Measurements from ENCODE around the gene DLGAP3.

DLGAP3 gene

DNA sequence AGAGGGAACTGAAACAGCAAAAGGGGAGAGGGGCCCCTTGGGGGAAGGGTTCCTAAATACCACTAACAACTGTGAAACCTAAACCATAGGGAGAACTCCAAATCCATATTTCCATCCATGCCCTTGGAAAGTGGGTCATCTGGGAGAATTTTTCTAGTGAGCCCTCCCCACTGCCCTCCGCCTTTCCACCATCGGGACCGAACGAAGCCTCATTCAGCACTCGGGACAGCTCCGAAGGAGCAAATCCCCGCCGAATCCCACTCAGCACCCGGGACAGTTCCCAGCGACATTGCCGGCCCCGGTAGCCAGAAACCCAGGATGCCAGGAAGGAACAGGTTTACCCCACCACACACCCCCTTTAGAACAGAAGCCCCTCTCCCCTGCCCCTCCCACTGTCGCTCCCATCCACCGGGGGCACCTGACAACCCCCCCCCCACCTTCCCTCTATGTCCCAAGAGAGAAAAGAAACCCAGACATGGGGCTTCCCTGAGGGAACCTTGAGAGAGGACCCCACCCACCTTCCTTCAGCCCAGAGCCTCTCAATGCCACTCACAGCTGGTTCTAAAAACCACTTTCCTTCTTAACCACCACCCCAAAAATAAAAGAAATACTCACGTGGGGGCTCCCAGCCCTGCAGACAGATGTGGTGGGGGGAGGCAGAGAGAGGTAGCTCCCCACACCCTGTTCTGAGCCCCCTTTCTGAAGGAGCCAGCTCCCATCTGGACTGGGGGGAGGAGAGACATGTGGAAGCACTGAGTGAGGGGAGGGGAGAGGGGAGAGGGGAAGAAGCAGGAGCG lies 4.5 kb downstream of the DLGAP3 start:
- H2BK12ac ChIP-seq (ENCODE audit: low read length) = no peak overlapping the region
- peak; percentile 82 for DNase-seq (ENCODE audit: low spot score)
- H2BK5ac ChIP-seq (ENCODE audit: low read length) = no peak overlapping the region
- no peaks in the 10 kb centered on the region for H3K79me1 ChIP-seq (ENCODE audit: low read depth, low read length)
- H2BK15ac ChIP-seq (ENCODE audit: low read length) = no peak overlapping the region
- H4K8ac ChIP-seq (ENCODE audit: low read depth, low read length) = no peak overlapping the region
- no peak overlapping the region for H3K9ac ChIP-seq (ENCODE audit: low read depth, low read length, poor library complexity)
- no peak overlapping the region for H3K4me3 ChIP-seq (ENCODE audit: low read length in 2 of 2)
- H2AK5ac ChIP-seq (ENCODE audit: low read depth, low read length) = no peak overlapping the region
- no peak overlapping the region for H3K4me2 ChIP-seq (ENCODE audit: insufficient read depth, low read length, poor library complexity, severe bottlenecking)
- H4K91ac ChIP-seq (ENCODE audit: low read depth, low read length, poor library complexity) = no peak overlapping the region
- H2AFZ ChIP-seq (ENCODE audit: low read length) = no peak overlapping the region
- H3K9me3 ChIP-seq (replicated peaks in 1 of 2; ENCODE audit: control insufficient read depth in 2 of 2, insufficient read depth in 1 of 2, low read depth in 1 of 2, low read length in 2 of 2) = no peaks in the 10 kb centered on the region
- H2BK120ac ChIP-seq (ENCODE audit: low read depth, low read length) = no peak overlapping the region
- no peak overlapping the region for H3K18ac ChIP-seq (ENCODE audit: low read length)
- H3K4me1 ChIP-seq (ENCODE audit: control insufficient read depth in 2 of 2, insufficient read depth in 1 of 2, low read depth in 1 of 2, low read length in 2 of 2) = peaks cover 10% of the 10 kb centered on the region in 2 donors
- H3K14ac ChIP-seq (ENCODE audit: low read length) = no peak overlapping the region
- H3K4ac ChIP-seq (ENCODE audit: low read length) = no peak overlapping the region
- no peaks in the 10 kb centered on the region for H3K36me3 ChIP-seq (replicated peaks in 1 of 2; ENCODE audit: control insufficient read depth in 2 of 2, insufficient read depth in 2 of 2, low read length in 2 of 2)
- WGBS, 2 donors (ENCODE audit: extremely low coverage in 2 of 2, insufficient read length in 2 of 2, insufficient replicate concordance in 1 of 2) = no CpG with 5 or more reads among the region's 16 CpGs
- H3K27me3 ChIP-seq (ENCODE audit: control insufficient read depth in 3 of 3, insufficient read depth in 3 of 3, low read depth in 1 of 3, low read length in 3 of 3) = peaks cover 0 to 55% (median 23%) of the 10 kb centered on the region in 3 experiments
- H3K23ac ChIP-seq (ENCODE audit: low read depth, low read length, poor library complexity) = no peak overlapping the region
- H3K27ac ChIP-seq (replicated peaks; ENCODE audit: low read length) = no peak overlapping the region

DNA sequence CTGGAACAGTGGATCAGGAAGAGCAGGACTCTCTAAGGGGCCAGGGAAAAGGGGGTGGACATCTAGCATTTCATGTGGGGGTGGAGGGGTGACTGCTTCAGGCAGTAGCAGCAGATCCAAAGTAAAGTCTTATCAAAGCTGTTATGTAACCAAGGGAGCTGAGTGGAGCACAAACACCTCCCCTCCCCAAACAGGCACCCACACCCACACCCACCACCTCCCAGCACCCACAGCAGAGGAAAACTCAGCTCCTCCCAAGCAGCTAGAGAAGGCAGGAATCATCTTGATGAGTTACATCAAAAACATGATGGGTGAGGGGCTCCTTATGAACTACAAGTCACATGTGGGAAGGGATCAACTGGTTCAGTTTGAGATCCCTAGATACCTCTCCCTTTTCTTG lies 6.0 kb downstream of the DLGAP3 start:
- Histone ChIP-seq H3K23ac (ENCODE audit: low read depth, low read length, poor library complexity) (no peak overlapping the region), H2AK5ac (ENCODE audit: low read depth, low read length) (no peak overlapping the region), H2BK12ac (ENCODE audit: low read length) (no peak overlapping the region), H3K14ac (ENCODE audit: low read length) (no peak overlapping the region), H3K18ac (ENCODE audit: low read length) (no peak overlapping the region), H3K79me1 (ENCODE audit: low read depth, low read length) (no peaks in the 10 kb centered on the region), H3K4ac (ENCODE audit: low read length) (no peak overlapping the region), H3K9ac (ENCODE audit: low read depth, low read length, poor library complexity) (no peak overlapping the region), H3K4me3 (ENCODE audit: low read length in 2 of 2) (no peak overlapping the region), H3K4me1 (ENCODE audit: control insufficient read depth in 2 of 2, insufficient read depth in 1 of 2, low read depth in 1 of 2, low read length in 2 of 2) (peaks cover 5 to 13% of the 10 kb centered on the region in 2 donors), H4K91ac (ENCODE audit: low read depth, low read length, poor library complexity) (no peak overlapping the region), H3K27me3 (ENCODE audit: control insufficient read depth in 3 of 3, insufficient read depth in 3 of 3, low read depth in 1 of 3, low read length in 3 of 3) (peaks cover 0 to 50% (median 18%) of the 10 kb centered on the region in 3 experiments), H2AFZ (ENCODE audit: low read length) (no peak overlapping the region), H3K4me2 (ENCODE audit: insufficient read depth, low read length, poor library complexity, severe bottlenecking) (no peak overlapping the region), H4K8ac (ENCODE audit: low read depth, low read length) (no peak overlapping the region), H2BK15ac (ENCODE audit: low read length) (no peak overlapping the region), H2BK120ac (ENCODE audit: low read depth, low read length) (no peak overlapping the region), H2BK5ac (ENCODE audit: low read length) (no peak overlapping the region), H3K36me3 (replicated peaks in 1 of 2; ENCODE audit: control insufficient read depth in 2 of 2, insufficient read depth in 2 of 2, low read length in 2 of 2) (no peaks in the 10 kb centered on the region), H3K9me3 (replicated peaks in 1 of 2; ENCODE audit: control insufficient read depth in 2 of 2, insufficient read depth in 1 of 2, low read depth in 1 of 2, low read length in 2 of 2) (no peaks in the 10 kb centered on the region), H3K27ac (replicated peaks; ENCODE audit: low read length) (no peak overlapping the region)
- no peak for DNase-seq (ENCODE audit: low spot score)

DNA sequence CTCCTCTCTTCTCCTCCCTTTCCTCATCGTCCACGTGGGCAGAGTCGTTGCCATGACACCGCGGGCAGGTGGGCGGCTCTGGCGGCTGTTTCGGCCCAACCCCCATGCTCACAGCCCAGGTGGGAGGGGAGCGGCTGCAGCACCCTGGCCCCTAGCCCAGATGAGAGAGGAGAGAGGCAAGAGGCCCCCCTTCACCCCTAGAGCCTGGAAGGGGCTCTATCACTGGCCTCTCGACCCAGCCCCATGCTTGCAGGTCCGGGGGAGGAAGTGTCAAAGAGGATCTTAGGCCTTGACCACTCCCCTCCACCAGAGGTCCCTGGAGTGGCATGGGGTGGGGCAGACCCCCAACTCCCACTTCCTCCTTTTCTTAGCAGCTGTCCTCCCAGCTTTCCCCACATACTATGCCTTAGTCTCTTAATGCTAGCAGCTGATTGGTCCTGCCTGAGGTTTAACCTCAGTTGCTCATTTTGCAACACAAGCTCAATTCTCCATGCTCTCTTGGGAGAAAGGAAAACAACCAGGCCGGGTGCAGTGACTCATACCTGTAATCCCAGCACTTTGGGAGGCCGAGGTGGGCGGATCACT lies 10.4 kb downstream of the DLGAP3 start:
- no CpG with 5 or more reads among the region's 14 CpGs for WGBS, 2 donors (ENCODE audit: extremely low coverage in 2 of 2, insufficient read length in 2 of 2, insufficient replicate concordance in 1 of 2)
- no peak overlapping the region for H2BK12ac ChIP-seq (ENCODE audit: low read length)
- no peak overlapping the region for H3K4ac ChIP-seq (ENCODE audit: low read length)
- no peak overlapping the region for H3K4me3 ChIP-seq (ENCODE audit: low read length in 2 of 2)
- no peak overlapping the region for H3K23ac ChIP-seq (ENCODE audit: low read depth, low read length, poor library complexity)
- H3K9me3 ChIP-seq (replicated peaks in 1 of 2; ENCODE audit: control insufficient read depth in 2 of 2, insufficient read depth in 1 of 2, low read depth in 1 of 2, low read length in 2 of 2) = no peaks in the 10 kb centered on the region
- DNase-seq (ENCODE audit: low spot score) = no peak
- H3K4me1 ChIP-seq (ENCODE audit: control insufficient read depth in 2 of 2, insufficient read depth in 1 of 2, low read depth in 1 of 2, low read length in 2 of 2) = peaks cover 6 to 14% of the 10 kb centered on the region in 2 donors
- H3K18ac ChIP-seq (ENCODE audit: low read length) = no peak overlapping the region
- H3K27me3 ChIP-seq (ENCODE audit: control insufficient read depth in 3 of 3, insufficient read depth in 3 of 3, low read depth in 1 of 3, low read length in 3 of 3) = peaks cover 0 to 18% (median 0%) of the 10 kb centered on the region in 3 experiments
- H3K14ac ChIP-seq (ENCODE audit: low read length) = peak overlapping the region; percentile 48
- no peaks in the 10 kb centered on the region for H3K79me1 ChIP-seq (ENCODE audit: low read depth, low read length)
- no peak overlapping the region for H3K27ac ChIP-seq (replicated peaks; ENCODE audit: low read length)
- peak overlapping the region; percentile 1 for H3K9ac ChIP-seq (ENCODE audit: low read depth, low read length, poor library complexity)
- peak overlapping the region; percentile 52 for H3K4me2 ChIP-seq (ENCODE audit: insufficient read depth, low read length, poor library complexity, severe bottlenecking)
- H3K36me3 ChIP-seq (replicated peaks in 1 of 2; ENCODE audit: control insufficient read depth in 2 of 2, insufficient read depth in 2 of 2, low read length in 2 of 2) = no peaks in the 10 kb centered on the region
- no peak overlapping the region for H2BK5ac ChIP-seq (ENCODE audit: low read length)
- H4K91ac ChIP-seq (ENCODE audit: low read depth, low read length, poor library complexity) = no peak overlapping the region
- no peak overlapping the region for H2AK5ac ChIP-seq (ENCODE audit: low read depth, low read length)
- no peak overlapping the region for H2BK120ac ChIP-seq (ENCODE audit: low read depth, low read length)
- no peak overlapping the region for H2BK15ac ChIP-seq (ENCODE audit: low read length)
- H2AFZ ChIP-seq (ENCODE audit: low read length) = peak overlapping the region; percentile 50
- H4K8ac ChIP-seq (ENCODE audit: low read depth, low read length) = no peak overlapping the region

DNA sequence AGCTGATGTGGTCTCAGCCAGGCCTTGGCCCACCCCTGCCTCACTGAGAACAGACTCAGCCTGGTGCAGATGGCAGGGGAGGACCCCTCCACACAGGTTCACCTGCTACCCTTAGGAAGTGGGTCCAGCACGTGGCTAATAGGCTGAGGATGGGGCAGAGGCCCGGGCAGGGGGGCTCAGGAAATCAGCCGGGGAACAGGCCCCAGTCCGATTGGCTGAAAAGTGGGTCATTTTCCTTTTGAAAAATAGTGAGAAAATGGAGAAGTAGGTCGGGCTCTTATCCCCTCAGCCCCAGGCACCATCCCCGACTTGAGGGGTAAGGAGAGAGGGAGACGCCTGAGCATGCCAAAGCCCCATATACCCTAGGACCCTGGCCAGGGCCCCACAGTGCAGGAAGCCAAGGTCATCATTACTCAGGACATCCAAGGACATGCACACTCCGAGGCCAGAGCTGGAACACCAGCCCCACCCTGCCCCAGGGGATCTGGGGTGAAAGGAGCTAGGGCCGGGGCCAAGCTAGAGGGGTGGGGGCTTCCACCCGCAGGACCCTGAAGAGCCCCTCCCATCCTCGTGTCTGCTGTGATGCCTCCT lies 11.0 kb downstream of the DLGAP3 start:
- Histone ChIP-seq H3K9ac (ENCODE audit: low read depth, low read length, poor library complexity) (peak overlapping the region; percentile 5), H2BK5ac (ENCODE audit: low read length) (no peak overlapping the region), H3K79me1 (ENCODE audit: low read depth, low read length) (no peaks in the 10 kb centered on the region), H3K4me1 (ENCODE audit: control insufficient read depth in 2 of 2, insufficient read depth in 1 of 2, low read depth in 1 of 2, low read length in 2 of 2) (peaks cover 6 to 14% of the 10 kb centered on the region in 2 donors), H3K4me3 (ENCODE audit: low read length in 2 of 2) (peak overlapping the region in 1 of 2 donors; percentile 53), H2AK5ac (ENCODE audit: low read depth, low read length) (no peak overlapping the region), H3K27ac (replicated peaks; ENCODE audit: low read length) (no peak overlapping the region), H4K8ac (ENCODE audit: low read depth, low read length) (no peak overlapping the region), H2BK15ac (ENCODE audit: low read length) (no peak overlapping the region), H2BK12ac (ENCODE audit: low read length) (no peak overlapping the region), H3K18ac (ENCODE audit: low read length) (peak overlapping the region; percentile 16), H3K23ac (ENCODE audit: low read depth, low read length, poor library complexity) (no peak overlapping the region), H2BK120ac (ENCODE audit: low read depth, low read length) (no peak overlapping the region), H2AFZ (ENCODE audit: low read length) (peak overlapping the region; percentile 50), H3K4me2 (ENCODE audit: insufficient read depth, low read length, poor library complexity, severe bottlenecking) (peak overlapping the region; percentile 52), H4K91ac (ENCODE audit: low read depth, low read length, poor library complexity) (no peak overlapping the region), H3K36me3 (replicated peaks in 1 of 2; ENCODE audit: control insufficient read depth in 2 of 2, insufficient read depth in 2 of 2, low read length in 2 of 2) (no peaks in the 10 kb centered on the region), H3K14ac (ENCODE audit: low read length) (peak overlapping the region; percentile 48), H3K27me3 (ENCODE audit: control insufficient read depth in 3 of 3, insufficient read depth in 3 of 3, low read depth in 1 of 3, low read length in 3 of 3) (peaks cover 0 to 15% (median 0%) of the 10 kb centered on the region in 3 experiments), H3K4ac (ENCODE audit: low read length) (no peak overlapping the region), H3K9me3 (replicated peaks in 1 of 2; ENCODE audit: control insufficient read depth in 2 of 2, insufficient read depth in 1 of 2, low read depth in 1 of 2, low read length in 2 of 2) (no peaks in the 10 kb centered on the region)
- WGBS, 2 donors (ENCODE audit: extremely low coverage in 2 of 2, insufficient read length in 2 of 2, insufficient replicate concordance in 1 of 2) = no CpG with 5 or more reads among the region's 11 CpGs
- DNase-seq (ENCODE audit: low spot score) = no peak
